Activated gamma-delta T cell treated with anti-CD3 and anti-CD28 coated beads, Interleukin-2, amount 50 U/mL, for 16 hours (primary cell): Measurements from ENCODE around the gene PADI4.

ENCODE experiments used
- DNase-seq: peaks from one replicate; pipeline ENCODE4 v3.0.0-alpha.2; 2020; ENCODE audit warnings: low read depth

Gene PADI4

GRCh38 chr1:17350083-17350482 is 42.1 kb downstream of the PADI4 start:
- no peak for DNase-seq

- no peak for DNase-seq
Measured at GRCh38 chr1:17350928-17351446, 43.0 kb downstream of the PADI4 start.

GRCh38 chr1:17351598-17352324 is 43.8 kb downstream of the PADI4 start:
- DNase-seq, result no peak

- no peak for DNase-seq
Measured at GRCh38 chr1:17352419-17352909, 44.5 kb downstream of the PADI4 start.

- peak; percentile 17 for DNase-seq
Measured at GRCh38 chr1:17355898-17356297, 47.9 kb downstream of the PADI4 start.

- DNase-seq, result no peak
Measured at GRCh38 chr1:17356387-17357026, 48.5 kb downstream of the PADI4 start.

- no peak for DNase-seq
Measured at GRCh38 chr1:17358557-17358956, 50.6 kb downstream of the PADI4 start.

GRCh38 chr1:17359031-17359430 is 51.0 kb downstream of the PADI4 start:
- DNase-seq, result no peak

GRCh38 chr1:17359808-17360207 is 51.8 kb downstream of the PADI4 start:
- DNase-seq, result no peak

GRCh38 chr1:17360272-17360956 is 52.4 kb downstream of the PADI4 start:
- no peak for DNase-seq

GRCh38 chr1:17361687-17362086 is 53.7 kb downstream of the PADI4 start:
- no peak for DNase-seq

GRCh38 chr1:17363351-17363750 is 55.4 kb downstream of the PADI4 start:
- no peak for DNase-seq

- no peak for DNase-seq
Measured at GRCh38 chr1:17363771-17364170, 55.8 kb downstream of the PADI4 start.

GRCh38 chr1:17365293-17365692 is 57.3 kb downstream of the PADI4 start:
- DNase-seq, result no peak

- no peak for DNase-seq
Measured at GRCh38 chr1:17369466-17369865, 61.5 kb downstream of the PADI4 start.

- no peak for DNase-seq
Measured at GRCh38 chr1:17370618-17371017, 62.6 kb downstream of the PADI4 start.

GRCh38 chr1:17371896-17372295 is 63.9 kb downstream of the PADI4 start, which contains the start of gene PADI6:
Gene PADI6, plus strand, starts transcription at chr1:17372196. Its CDS starts 50 bp downstream, at chr1:17372246.
- DNase-seq, result no peak

GRCh38 chr1:17372955-17373354 is 65.0 kb downstream of the PADI4 start:
- DNase-seq, result no peak

GRCh38 chr1:17375651-17376050 is 67.7 kb downstream of the PADI4 start:
- no peak for DNase-seq

- no peak for DNase-seq
Measured at GRCh38 chr1:17377325-17377953, 69.4 kb downstream of the PADI4 start.

GRCh38 chr1:17381161-17381560 is 73.2 kb downstream of the PADI4 start:
- DNase-seq, result no peak

- no peak for DNase-seq
Measured at GRCh38 chr1:17392199-17392740, 84.3 kb downstream of the PADI4 start.
